GM12874 (cell line): Measurements from ENCODE around the gene LIMA1.

Experiments
- TF ChIP-seq, protein P1 (sequence below): IDR thresholded peaks from 2 replicates; pipeline ENCODE4 v1.5.1; 2011; ENCODE audit warnings: low read depth, mild to moderate bottlenecking, control low read depth, low read length, moderate library complexity; ENCODE audit not compliant: insufficient read depth

LIMA1 gene

DNA sequence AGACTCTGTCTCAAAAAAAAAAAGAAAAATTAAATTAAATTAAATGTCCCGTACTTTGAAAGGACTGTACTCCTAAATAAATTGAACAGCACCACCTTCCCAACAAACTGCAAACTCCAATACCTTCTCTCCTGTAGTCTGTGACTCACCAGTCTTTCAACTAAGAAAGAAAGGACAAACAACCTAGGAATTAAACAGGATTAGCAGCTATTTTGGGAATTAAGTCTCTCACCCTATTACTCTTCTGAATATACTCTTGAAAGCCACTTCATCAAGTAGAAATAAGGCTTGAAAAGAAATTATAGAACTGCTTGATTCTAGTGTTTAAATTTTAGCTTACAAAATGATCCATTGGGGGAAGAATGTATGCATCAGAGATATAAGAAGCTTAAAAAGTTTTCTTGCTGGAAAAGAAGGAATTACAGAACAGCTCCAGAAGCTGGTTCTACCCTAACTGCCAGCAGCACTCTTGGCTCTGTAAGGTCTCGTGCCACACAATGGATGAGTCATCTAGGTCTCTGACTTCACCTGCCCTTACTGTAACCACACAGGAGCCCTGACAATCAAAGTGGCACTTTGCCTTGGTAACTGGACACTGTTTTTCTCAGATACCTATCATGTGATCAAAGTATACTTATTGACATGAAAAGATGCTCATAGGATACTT is 59.2 kb downstream of the LIMA1 start:
- TF ChIP-seq, protein P1, sequence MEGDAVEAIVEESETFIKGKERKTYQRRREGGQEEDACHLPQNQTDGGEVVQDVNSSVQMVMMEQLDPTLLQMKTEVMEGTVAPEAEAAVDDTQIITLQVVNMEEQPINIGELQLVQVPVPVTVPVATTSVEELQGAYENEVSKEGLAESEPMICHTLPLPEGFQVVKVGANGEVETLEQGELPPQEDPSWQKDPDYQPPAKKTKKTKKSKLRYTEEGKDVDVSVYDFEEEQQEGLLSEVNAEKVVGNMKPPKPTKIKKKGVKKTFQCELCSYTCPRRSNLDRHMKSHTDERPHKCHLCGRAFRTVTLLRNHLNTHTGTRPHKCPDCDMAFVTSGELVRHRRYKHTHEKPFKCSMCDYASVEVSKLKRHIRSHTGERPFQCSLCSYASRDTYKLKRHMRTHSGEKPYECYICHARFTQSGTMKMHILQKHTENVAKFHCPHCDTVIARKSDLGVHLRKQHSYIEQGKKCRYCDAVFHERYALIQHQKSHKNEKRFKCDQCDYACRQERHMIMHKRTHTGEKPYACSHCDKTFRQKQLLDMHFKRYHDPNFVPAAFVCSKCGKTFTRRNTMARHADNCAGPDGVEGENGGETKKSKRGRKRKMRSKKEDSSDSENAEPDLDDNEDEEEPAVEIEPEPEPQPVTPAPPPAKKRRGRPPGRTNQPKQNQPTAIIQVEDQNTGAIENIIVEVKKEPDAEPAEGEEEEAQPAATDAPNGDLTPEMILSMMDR, result no peak

DNA sequence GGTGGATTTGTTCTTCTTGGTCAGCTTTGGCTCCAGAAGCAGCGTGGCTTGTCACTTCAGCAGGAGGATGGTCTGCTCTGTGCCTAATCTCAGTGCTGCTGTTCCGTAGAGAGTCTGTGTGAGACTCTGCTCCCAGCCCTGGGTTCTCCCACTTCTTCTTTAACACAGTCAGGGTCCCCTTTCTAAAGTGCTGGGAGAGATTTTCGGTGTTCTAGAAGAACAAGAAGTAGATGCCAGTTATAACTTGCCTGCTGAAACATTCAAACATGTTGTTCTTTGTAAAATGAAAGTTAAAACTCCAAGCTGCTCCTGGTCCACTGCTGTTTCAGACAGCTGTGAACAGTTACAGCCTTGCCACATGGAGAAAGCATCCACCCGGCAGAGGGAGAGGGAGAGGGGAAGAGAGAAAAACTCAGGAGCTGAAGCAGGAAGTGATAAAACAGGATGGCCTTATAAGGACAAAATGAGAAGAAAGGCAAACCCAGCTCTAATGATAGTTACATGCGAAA is 61.0 kb downstream of the LIMA1 start:
- TF ChIP-seq, protein P1, result no peak

DNA sequence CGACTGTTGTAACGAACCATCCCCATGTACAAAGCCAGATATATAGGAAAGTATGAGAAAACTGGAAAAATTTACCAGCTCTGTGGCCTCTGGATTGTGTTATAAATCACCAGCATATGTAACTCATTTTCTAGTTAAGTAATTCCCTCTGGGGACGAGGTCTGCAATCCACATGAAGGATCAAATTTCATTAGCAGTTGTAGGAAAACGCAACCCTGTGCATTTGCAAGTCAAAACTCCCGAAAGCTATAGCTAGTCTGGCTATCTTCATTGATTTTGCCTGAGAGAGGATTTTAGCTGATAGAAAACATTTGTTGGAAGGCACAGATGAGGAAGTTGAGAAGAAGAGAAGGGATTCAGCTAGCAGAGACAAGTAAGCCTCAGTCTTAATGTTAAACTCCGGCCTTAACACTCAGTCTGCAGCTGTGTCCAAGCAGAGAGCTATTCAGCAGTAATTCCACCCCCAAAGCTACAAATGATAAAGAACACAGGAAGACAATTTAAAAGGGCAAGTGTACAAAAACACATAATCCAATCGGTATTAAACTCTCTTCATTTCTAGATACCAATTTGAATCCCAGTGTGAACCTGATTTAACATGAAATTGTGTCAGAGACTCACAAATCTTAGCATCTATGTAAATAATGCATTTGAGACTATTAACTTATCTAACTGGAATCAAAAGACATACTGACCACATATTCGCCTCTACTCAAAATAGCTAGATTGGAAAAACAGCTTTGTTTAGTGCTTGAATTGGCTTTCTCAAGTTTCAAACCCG is 61.9 kb downstream of the LIMA1 start:
- TF ChIP-seq, protein P1, result no peak

DNA sequence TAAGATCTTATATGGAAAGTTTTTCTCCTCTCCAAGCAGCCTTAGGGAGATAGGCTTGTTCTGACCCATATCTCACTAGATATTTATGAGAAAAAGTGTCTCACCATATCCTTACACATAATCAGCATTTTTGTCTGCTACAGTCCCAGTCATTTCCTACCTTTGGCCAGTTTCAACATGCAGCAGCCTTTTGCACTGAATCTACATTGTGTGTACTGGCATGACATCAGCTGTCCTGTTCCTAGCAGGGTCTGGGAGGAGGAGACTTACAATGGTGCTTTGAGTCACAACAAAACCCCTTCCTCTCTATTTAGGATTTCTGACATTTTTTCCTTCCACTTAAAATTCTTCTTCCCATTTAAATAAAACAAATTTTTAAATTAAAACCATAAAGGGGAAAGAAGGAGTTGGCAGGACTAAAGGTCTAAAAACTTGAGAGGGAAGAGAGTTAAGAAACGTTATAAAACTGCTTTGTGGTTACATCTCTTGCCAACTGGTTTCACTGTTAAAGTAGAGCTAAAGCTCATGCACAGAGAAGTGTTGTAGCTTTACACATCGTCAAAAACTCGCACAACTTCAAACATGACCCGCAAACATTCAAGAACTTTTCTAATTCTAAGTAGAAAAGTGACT is 62.8 kb downstream of the LIMA1 start:
- TF ChIP-seq, protein P1, result no peak

DNA sequence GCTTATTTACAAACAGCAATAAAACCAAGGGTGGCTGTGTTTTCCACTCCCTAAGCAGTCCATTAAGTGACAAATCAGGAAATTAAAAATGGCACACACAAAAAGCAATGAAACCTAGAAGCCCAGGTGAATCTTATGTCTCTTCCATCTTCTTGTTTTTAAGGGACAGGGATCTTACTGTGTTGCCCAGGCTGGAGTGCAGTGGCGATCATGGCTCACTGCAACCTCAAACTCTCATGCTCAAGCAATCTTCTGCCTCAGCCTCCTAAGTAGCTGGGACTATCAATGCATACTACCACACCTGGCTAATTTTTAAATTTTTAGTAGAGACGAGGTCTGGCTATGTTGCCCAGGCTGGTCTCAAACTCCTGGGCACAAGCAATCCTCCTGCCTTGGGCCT is 63.8 kb downstream of the LIMA1 start:
- TF ChIP-seq, protein P1, result no peak

DNA sequence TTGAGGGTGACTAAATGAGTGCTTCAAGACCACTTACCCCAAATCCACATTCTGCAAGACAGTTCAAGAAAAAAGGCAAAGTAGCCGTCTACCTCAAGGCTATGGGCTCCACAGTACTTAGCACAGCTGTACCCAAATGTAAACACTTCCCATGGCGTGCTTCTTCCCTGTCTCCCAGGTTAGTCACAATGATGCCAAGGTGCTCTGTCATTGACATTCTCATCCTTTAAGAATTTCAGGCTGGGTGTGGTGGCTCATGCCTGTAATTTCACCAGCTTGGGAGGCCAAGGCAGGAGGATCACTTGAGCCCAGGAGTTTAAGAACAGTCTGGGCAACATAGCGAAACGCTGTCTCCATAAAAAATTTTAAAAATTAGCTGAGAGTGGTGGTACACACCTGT is 64.9 kb downstream of the LIMA1 start:
- TF ChIP-seq, protein P1, result no peak

DNA sequence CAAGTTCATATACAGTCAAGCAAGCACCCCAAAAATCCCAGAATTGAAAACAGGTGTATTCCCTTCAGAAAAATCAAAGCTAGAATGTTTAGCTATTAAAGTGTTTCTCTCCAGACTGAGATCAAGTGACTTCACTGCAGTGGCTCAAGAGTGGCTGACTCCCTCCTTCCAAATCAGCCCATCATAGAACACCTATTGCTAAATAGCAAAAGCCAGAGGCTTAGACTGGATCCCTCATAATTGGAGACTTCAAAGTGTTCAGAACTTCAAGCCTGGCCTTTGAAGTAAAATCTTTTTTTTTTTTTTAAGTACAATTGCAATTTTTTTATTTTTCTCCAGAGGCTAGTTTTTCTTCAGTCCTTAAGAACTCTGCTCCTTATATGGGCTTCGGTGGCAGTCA is 66.1 kb downstream of the LIMA1 start:
- TF ChIP-seq, protein P1, result no peak
